K562 (cell line): ENCODE measurements around the gene BANK1. TPM values are rescaled to one million over a fixed set of nuclear protein-coding genes. Genes with fewer than 3 reads are reported as not detected.

Source experiments
- ATAC-seq: fragments of 200-7000 bp; cut with Tn5 transposase; 3 replicates; pipeline ENCODE4 v1.9.1; 2020; ENCODE audit warnings: moderate library complexity
- BruUV-seq: library from RNA; stranded (reverse); fragments of 400-500 nt; replicated peaks from 2 replicates; lab custom pipeline; 2021; lab: Mats Ljungman, UMichigan
- CTCF ChIA-PET: fragments of 300-600 bp; formaldehyde crosslinking; extraction: SDS; loops from one replicate; lab custom pipeline; 2021; ENCODE audit warnings: low intra/inter-chr PET ratio; lab: Yijun Ruan, JAX
- POLR2A ChIA-PET: fragments of 300-600, 350-650 bp; sonication (Branson Sonifier 250); formaldehyde crosslinking; extraction: SDS; loops from one replicate; lab custom pipeline; 2021; ENCODE audit warnings: antibody characterized with exemption, inconsistent platforms; lab: Yijun Ruan, JAX
- DNase-seq, 4 experiments: peaks; one replicate each; pipeline versions ENCODE4 v3.0.0 to v3.0.0-alpha.2; 2011 to 2018; ENCODE audit warnings: low spot score in 3 of 4, mixed read lengths in 3 of 4; ENCODE audit errors: extremely low read depth in 1 of 4
- FAIRE-seq: peaks from 2 replicates; lab custom pipeline; 2011; peaks lifted over from hg19 to GRCh38; lab: Jason Lieb, UNC
- H2AFZ ChIP-seq: 2 replicates; pipeline ENCODE4 v1.6.0; 2011; ENCODE audit warnings: low read depth, low read length, control low read depth, inconsistent platforms
- H3K27ac ChIP-seq: fragments of 200-600 bp; 3 replicates; pipeline ENCODE4 v1.8.0; 2011; ENCODE audit warnings: low read depth, mild to moderate bottlenecking, control low read depth, inconsistent platforms, low read length, moderate library complexity, mixed read lengths; ENCODE audit errors: extremely low read depth
- H3K27me3 ChIP-seq, 2 experiments: fragments of 300-600 bp in 1 of 2; 2 replicates in 1 of 2; 3 replicates in 1 of 2; pipeline versions ENCODE4 v1.6.0 to v1.8.0; 2011; ENCODE audit warnings: inconsistent platforms in 2 of 2, low read length in 2 of 2, mild to moderate bottlenecking in 1 of 2, mixed read lengths in 1 of 2, moderate library complexity in 1 of 2; ENCODE audit not compliant: control insufficient read depth in 2 of 2, insufficient read depth in 2 of 2
- H3K36me3 ChIP-seq: fragments of 300-600 bp; 3 replicates; pipeline ENCODE4 v1.8.0; 2011; ENCODE audit warnings: mild to moderate bottlenecking, low read length, inconsistent platforms; ENCODE audit not compliant: control insufficient read depth, insufficient read depth
- H3K4me1 ChIP-seq, 2 experiments: fragments of 200-600 bp in 1 of 2; replicated peaks in 1 of 2; 2 replicates in 1 of 2; 3 replicates in 1 of 2; pipeline versions ENCODE4 v1.5.1 to v1.8.0; 2011; ENCODE audit warnings: inconsistent platforms in 2 of 2, low read length in 2 of 2, mild to moderate bottlenecking in 1 of 2, mixed read lengths in 1 of 2, moderate library complexity in 1 of 2; ENCODE audit not compliant: control insufficient read depth in 2 of 2, insufficient read depth in 2 of 2
- H3K4me2 ChIP-seq: 2 replicates; pipeline ENCODE4 v1.6.1; 2011; ENCODE audit warnings: low read length, control low read depth, inconsistent platforms, mixed read lengths; ENCODE audit not compliant: insufficient read depth
- H3K4me3 ChIP-seq: fragments of 200-600 bp; sonication (generic), shearing (Covaris generic); 2 replicates; pipeline ENCODE4 v1.5.1; 2016; ENCODE audit warnings: control low read depth, inconsistent platforms
- H3K79me2 ChIP-seq: fragments of 200-600 bp; 3 replicates; pipeline ENCODE4 v1.8.0; 2011; ENCODE audit warnings: low read length, inconsistent platforms; ENCODE audit not compliant: control insufficient read depth, insufficient read depth
- H3K9ac ChIP-seq, 2 experiments: 2 replicates each; pipeline versions ENCODE4 v1.6.0 to v1.6.1; 2011; ENCODE audit warnings: low read depth in 2 of 2, low read length in 2 of 2, control low read depth in 1 of 2, inconsistent platforms in 1 of 2, mild to moderate bottlenecking in 1 of 2, mixed read lengths in 1 of 2; ENCODE audit not compliant: insufficient read depth in 1 of 2
- H3K9me1 ChIP-seq: one replicate; pipeline ENCODE4 v1.6.0; 2011; ENCODE audit warnings: inconsistent platforms, mild to moderate bottlenecking, low read length, moderate library complexity; ENCODE audit not compliant: control insufficient read depth, insufficient read depth
- H3K9me3 ChIP-seq: replicated peaks from 2 replicates; pipeline ENCODE4 v1.5.1; 2011; ENCODE audit warnings: low read depth, low read length, inconsistent platforms; ENCODE audit not compliant: control insufficient read depth, insufficient read depth
- H4K20me1 ChIP-seq: replicated peaks from 2 replicates; pipeline ENCODE4 v1.6.1; 2011; ENCODE audit warnings: low read length, inconsistent platforms, mixed read lengths; ENCODE audit not compliant: control insufficient read depth, insufficient read depth
- FOXP1 ChIP-seq: sonication (generic); formaldehyde crosslinking; IDR thresholded peaks from 2 replicates; pipeline ENCODE4 v1.8.0; 2022; ENCODE audit warnings: mild to moderate bottlenecking, missing genetic modification reagents
- IFI16 ChIP-seq: fragments of 250-450 bp; sonication (Bioruptor Pico); IDR thresholded peaks from 2 replicates; pipeline ENCODE4 v2.1.2; 2022; ENCODE audit warnings: mild to moderate bottlenecking, inconsistent platforms
- MAFK ChIP-seq: IDR thresholded peaks from 2 replicates; pipeline ENCODE4 v1.6.1; 2011; ENCODE audit warnings: low read length, improper control_type of control experiment
- whole genome bisulfite sequencing: fragments of 100-300 bp; shearing (Covaris generic); methylation state at CpG from one replicate; pipeline ENCODE4 v1.1.6; 2016; ENCODE audit warnings: low coverage, mixed read lengths; ENCODE audit not compliant: insufficient coverage; ENCODE audit errors: missing lambda C conversion rate; 5-methylcytosine and 5-hydroxymethylcytosine counted together
- in situ Hi-C: fragments of 300-500 bp; cut with MboI; formaldehyde crosslinking; loops from 4 replicates; pipeline ENCODE4 v1.15.0; 2018; ENCODE audit warnings: inconsistent platforms, mixed read lengths
- intact Hi-C: fragments of 100-400 bp; cut with micrococcal nuclease; formaldehyde crosslinking; loops from 2 replicates; pipeline ENCODE4 v1.14.2; 2022
- polyA plus RNA-seq, 8 experiments: library from polyadenylated mRNA; depleted of rRNA in 4 of 8; stranded (reverse) in 5 of 8; unstranded in 3 of 8; fragments of >200 nt; fragmentation: Nextera tagmentation in 2 of 8; fragmentation: Illumina TruSeq in 1 of 8; extraction: Ambion mirVana in 2 of 8; extraction: Trizol in 1 of 8; gene quantifications; 2 replicates each; pipeline versions ENCODE4 v1.2.1 to v1.2.3, GENCODE V29; 2011 to 2014; ENCODE audit warnings: inconsistent platforms in 1 of 8, missing spikeins in 1 of 8
- total RNA-seq, 7 experiments: library from RNA; depleted of rRNA in 6 of 7; stranded (reverse); fragments of >200 nt in 6 of 7; fragmentation: Illumina TruSeq in 2 of 7; extraction: Trizol in 2 of 7; gene quantifications; 2 replicates each; pipeline versions ENCODE4 v1.2.1 to v1.2.3, GENCODE V29; 2011 to 2021; ENCODE audit warnings: low replicate concordance in 1 of 7
- TF ChIP-seq, protein P1 (sequence below): sonication (generic); formaldehyde crosslinking; IDR thresholded peaks from 2 replicates; pipeline ENCODE4 v1.8.1; 2023; ENCODE audit warnings: missing genetic modification reagents, mild to moderate bottlenecking, borderline replicate concordance
- TF ChIP-seq, protein P2 (sequence below): fragments of 250-450 bp; sonication (Bioruptor Pico); IDR thresholded peaks from 2 replicates; pipeline ENCODE4 v1.5.0; 2020; ENCODE audit warnings: mild to moderate bottlenecking
- TF ChIP-seq, protein P3 (sequence below): fragments of 200-800 bp; sonication (Bioruptor generic); IDR thresholded peaks from 2 replicates; pipeline ENCODE4 v1.6.1; 2017; ENCODE audit warnings: missing genetic modification characterization, missing compliant biosample characterization

Gene BANK1
- total and polyA plus RNA-seq, 9 of the 15 experiments (the other 6 are each of a cell fraction or from before 2014, with no cell fraction given): not detected

DNA sequence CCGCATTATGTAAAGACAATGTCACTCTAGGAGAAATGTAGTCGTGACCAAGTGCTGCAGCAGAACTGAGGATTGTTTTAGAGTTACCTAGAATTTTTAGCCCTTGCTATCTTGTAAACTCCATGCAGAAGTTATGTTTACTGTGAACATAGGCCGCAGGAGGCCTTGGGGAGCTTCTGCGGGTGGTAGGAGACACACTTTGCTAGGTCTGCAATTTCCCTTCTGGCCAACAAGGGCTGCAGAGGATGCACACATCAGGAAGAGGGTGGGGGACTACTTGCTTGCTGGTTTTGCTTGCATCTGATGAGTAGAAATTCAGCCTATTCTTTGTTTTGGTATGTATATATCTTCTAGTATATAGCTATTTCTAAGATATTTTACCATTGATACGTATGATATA is 23.1 kb downstream of the BANK1 start:
- intact Hi-C loops: no loop called here
- H3K4me3 ChIP-seq: no peak overlapping the region
- TF ChIP-seq IFI16: no peak
- no peak for TF ChIP-seq FOXP1
- TF ChIP-seq MAFK: no peak
- TF ChIP-seq, protein P1, sequence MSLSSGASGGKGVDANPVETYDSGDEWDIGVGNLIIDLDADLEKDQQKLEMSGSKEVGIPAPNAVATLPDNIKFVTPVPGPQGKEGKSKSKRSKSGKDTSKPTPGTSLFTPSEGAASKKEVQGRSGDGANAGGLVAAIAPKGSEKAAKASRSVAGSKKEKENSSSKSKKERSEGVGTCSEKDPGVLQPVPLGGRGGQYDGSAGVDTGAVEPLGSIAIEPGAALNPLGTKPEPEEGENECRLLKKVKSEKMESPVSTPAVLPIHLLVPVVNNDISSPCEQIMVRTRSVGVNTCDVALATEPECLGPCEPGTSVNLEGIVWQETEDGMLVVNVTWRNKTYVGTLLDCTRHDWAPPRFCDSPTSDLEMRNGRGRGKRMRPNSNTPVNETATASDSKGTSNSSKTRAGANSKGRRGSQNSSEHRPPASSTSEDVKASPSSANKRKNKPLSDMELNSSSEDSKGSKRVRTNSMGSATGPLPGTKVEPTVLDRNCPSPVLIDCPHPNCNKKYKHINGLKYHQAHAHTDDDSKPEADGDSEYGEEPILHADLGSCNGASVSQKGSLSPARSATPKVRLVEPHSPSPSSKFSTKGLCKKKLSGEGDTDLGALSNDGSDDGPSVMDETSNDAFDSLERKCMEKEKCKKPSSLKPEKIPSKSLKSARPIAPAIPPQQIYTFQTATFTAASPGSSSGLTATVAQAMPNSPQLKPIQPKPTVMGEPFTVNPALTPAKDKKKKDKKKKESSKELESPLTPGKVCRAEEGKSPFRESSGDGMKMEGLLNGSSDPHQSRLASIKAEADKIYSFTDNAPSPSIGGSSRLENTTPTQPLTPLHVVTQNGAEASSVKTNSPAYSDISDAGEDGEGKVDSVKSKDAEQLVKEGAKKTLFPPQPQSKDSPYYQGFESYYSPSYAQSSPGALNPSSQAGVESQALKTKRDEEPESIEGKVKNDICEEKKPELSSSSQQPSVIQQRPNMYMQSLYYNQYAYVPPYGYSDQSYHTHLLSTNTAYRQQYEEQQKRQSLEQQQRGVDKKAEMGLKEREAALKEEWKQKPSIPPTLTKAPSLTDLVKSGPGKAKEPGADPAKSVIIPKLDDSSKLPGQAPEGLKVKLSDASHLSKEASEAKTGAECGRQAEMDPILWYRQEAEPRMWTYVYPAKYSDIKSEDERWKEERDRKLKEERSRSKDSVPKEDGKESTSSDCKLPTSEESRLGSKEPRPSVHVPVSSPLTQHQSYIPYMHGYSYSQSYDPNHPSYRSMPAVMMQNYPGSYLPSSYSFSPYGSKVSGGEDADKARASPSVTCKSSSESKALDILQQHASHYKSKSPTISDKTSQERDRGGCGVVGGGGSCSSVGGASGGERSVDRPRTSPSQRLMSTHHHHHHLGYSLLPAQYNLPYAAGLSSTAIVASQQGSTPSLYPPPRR (CRISPR knock-in tag): no peak
- TF ChIP-seq, protein P2, sequence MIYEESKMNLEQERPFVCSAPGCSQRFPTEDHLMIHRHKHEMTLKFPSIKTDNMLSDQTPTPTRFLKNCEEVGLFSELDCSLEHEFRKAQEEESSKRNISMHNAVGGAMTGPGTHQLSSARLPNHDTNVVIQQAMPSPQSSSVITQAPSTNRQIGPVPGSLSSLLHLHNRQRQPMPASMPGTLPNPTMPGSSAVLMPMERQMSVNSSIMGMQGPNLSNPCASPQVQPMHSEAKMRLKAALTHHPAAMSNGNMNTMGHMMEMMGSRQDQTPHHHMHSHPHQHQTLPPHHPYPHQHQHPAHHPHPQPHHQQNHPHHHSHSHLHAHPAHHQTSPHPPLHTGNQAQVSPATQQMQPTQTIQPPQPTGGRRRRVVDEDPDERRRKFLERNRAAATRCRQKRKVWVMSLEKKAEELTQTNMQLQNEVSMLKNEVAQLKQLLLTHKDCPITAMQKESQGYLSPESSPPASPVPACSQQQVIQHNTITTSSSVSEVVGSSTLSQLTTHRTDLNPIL (CRISPR knock-in tag): no peak
- TF ChIP-seq, protein P3, sequence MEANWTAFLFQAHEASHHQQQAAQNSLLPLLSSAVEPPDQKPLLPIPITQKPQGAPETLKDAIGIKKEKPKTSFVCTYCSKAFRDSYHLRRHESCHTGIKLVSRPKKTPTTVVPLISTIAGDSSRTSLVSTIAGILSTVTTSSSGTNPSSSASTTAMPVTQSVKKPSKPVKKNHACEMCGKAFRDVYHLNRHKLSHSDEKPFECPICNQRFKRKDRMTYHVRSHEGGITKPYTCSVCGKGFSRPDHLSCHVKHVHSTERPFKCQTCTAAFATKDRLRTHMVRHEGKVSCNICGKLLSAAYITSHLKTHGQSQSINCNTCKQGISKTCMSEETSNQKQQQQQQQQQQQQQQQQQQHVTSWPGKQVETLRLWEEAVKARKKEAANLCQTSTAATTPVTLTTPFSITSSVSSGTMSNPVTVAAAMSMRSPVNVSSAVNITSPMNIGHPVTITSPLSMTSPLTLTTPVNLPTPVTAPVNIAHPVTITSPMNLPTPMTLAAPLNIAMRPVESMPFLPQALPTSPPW: no peak
- TF ChIP-seq, all 486 proteins: peak for 0
- H2AFZ ChIP-seq: no peak overlapping the region
- in situ Hi-C loops: no loop called here
- ATAC-seq: no peak
- CTCF ChIA-PET: no interaction called here
- H3K79me2 ChIP-seq: no peaks in the 10 kb centered on the region
- no peaks in the 10 kb centered on the region for H3K9me1 ChIP-seq
- no peaks in the 10 kb centered on the region for H4K20me1 ChIP-seq
- no TSS peak for BruUV-seq
- 7% methylated on average over 5 of the region's 5 CpGs for WGBS
- H3K9ac ChIP-seq: no peak overlapping the region
- no peak overlapping the region for H3K4me2 ChIP-seq
- no peak for FAIRE-seq
- no peaks in the 10 kb centered on the region; the same call in 1 of the 2 replicates for H3K9me3 ChIP-seq
- H3K36me3 ChIP-seq: no peaks in the 10 kb centered on the region
- POLR2A ChIA-PET: no interaction called here
- no peak for DNase-seq
- no peaks in the 10 kb centered on the region for H3K27me3 ChIP-seq
- H3K4me1 ChIP-seq: no peaks in the 10 kb centered on the region
- no peak overlapping the region for H3K27ac ChIP-seq
